SK-N-SH (cell line): ENCODE results near the gene NCKAP5. TPM values are rescaled to one million over a fixed set of nuclear protein-coding genes. Genes with fewer than 3 reads are reported as not detected.

Source experiments
- CTCF ChIA-PET: fragments of 300-600, 350-600 bp; formaldehyde crosslinking; extraction: SDS; loops from one replicate; lab custom pipeline; 2021; lab: Yijun Ruan, JAX
- POLR2A ChIA-PET: fragments of 350-600 bp; sonication (Branson Sonifier 250); formaldehyde crosslinking; extraction: SDS; loops from one replicate; lab custom pipeline; 2020; ENCODE audit warnings: antibody characterized with exemption, inconsistent platforms; lab: Yijun Ruan, JAX
- DNase-seq: peaks from one replicate; pipeline ENCODE4 v3.0.0; 2012
- H2AFZ ChIP-seq: fragments of 200-600 bp; sonication (generic); 2 replicates; pipeline ENCODE4 v1.8.1; 2016; ENCODE audit warnings: antibody characterized with exemption, mild to moderate bottlenecking, low read depth
- H3F3A ChIP-seq: fragments of 200-600 bp; sonication (generic); replicated peaks from 2 replicates; pipeline ENCODE3; 2016; ENCODE audit warnings: antibody characterized with exemption, mild to moderate bottlenecking; ENCODE audit not compliant: insufficient read depth
- H3K27ac ChIP-seq, 2 experiments: fragments of 200-500 bp in 1 of 2; fragments of 200-600 bp in 1 of 2; sonication (Bioruptor generic) in 1 of 2; sonication (generic), shearing (Covaris generic) in 1 of 2; 2 replicates each; pipeline versions ENCODE4 v1.5.1 to v1.6.1; 2014 to 2016; ENCODE audit warnings: low read depth in 2 of 2, inconsistent platforms in 1 of 2, low read length in 1 of 2, mild to moderate bottlenecking in 1 of 2, mixed read lengths in 1 of 2
- H3K27me3 ChIP-seq: fragments of 200-600 bp; sonication (generic), shearing (Covaris generic); 2 replicates; pipeline ENCODE4 v1.6.1; 2016; ENCODE audit warnings: mixed run types; ENCODE audit not compliant: insufficient read depth
- H3K36me3 ChIP-seq, 2 experiments: fragments of 200-500 bp in 1 of 2; fragments of 200-600 bp in 1 of 2; sonication (Bioruptor generic) in 1 of 2; sonication (generic) in 1 of 2; replicated peaks in 1 of 2; 2 replicates each; pipeline versions ENCODE3 to v1.5.1; 2014 to 2016; ENCODE audit warnings: low read length in 1 of 2, mild to moderate bottlenecking in 1 of 2; ENCODE audit not compliant: insufficient read depth in 2 of 2, control insufficient read depth in 1 of 2
- H3K4me1 ChIP-seq, 2 experiments: fragments of 200-500 bp in 1 of 2; fragments of 200-600 bp in 1 of 2; sonication (Bioruptor generic) in 1 of 2; sonication (generic), shearing (Covaris generic) in 1 of 2; 2 replicates each; pipeline versions ENCODE4 v1.5.1 to v1.6.1; 2014 to 2016; ENCODE audit warnings: low read depth in 1 of 2, low read length in 1 of 2, mixed run types in 1 of 2; ENCODE audit not compliant: insufficient read depth in 2 of 2, control insufficient read depth in 1 of 2
- H3K4me2 ChIP-seq: fragments of 200-600 bp; sonication (generic), shearing (Covaris generic); 2 replicates; pipeline ENCODE4 v1.6.1; 2017; ENCODE audit warnings: mixed run types
- H3K4me3 ChIP-seq, 2 experiments: fragments of 200-500 bp in 1 of 2; fragments of 200-600 bp in 1 of 2; sonication (Bioruptor generic) in 1 of 2; sonication (generic), shearing (Covaris generic) in 1 of 2; 2 replicates each; pipeline versions ENCODE4 v1.5.1 to v1.8.1; 2014 to 2016; ENCODE audit warnings: low read depth in 2 of 2, inconsistent platforms in 1 of 2, low read length in 1 of 2, mild to moderate bottlenecking in 1 of 2, mixed read lengths in 1 of 2, moderate library complexity in 1 of 2
- H3K79me2 ChIP-seq: fragments of 200-600 bp; sonication (generic); 2 replicates; pipeline ENCODE4 v1.8.1; 2017; ENCODE audit warnings: mild to moderate bottlenecking; ENCODE audit not compliant: insufficient read depth
- H3K9ac ChIP-seq: fragments of 200-600 bp; sonication (generic); 2 replicates; pipeline ENCODE4 v1.6.1; 2017; ENCODE audit warnings: mixed run types
- H3K9me2 ChIP-seq: fragments of 200-600 bp; sonication (generic); 2 replicates; pipeline ENCODE4 v1.6.1; 2017; ENCODE audit warnings: mixed run types
- H3K9me3 ChIP-seq: fragments of 200-600 bp; sonication (generic); 2 replicates; pipeline ENCODE4 v1.6.1; 2017; ENCODE audit warnings: mixed run types, mild to moderate bottlenecking, moderate library complexity
- H4K20me1 ChIP-seq: fragments of 200-600 bp; sonication (generic); 2 replicates; pipeline ENCODE4 v1.6.1; 2017; ENCODE audit warnings: mild to moderate bottlenecking, mixed run types; ENCODE audit not compliant: insufficient read depth
- CHD2 ChIP-seq: fragments of 150-350 bp; IDR thresholded peaks from 2 replicates; pipeline ENCODE4 v1.6.1; 2018; ENCODE audit warnings: low read length; ENCODE audit not compliant: partially characterized antibody
- ELF1 ChIP-seq: IDR thresholded peaks from 2 replicates; pipeline ENCODE4 v1.4.0; 2012
- EP300 ChIP-seq, 2 experiments: IDR thresholded peaks; 2 replicates each; pipeline versions ENCODE4 v1.4.0 to v1.6.1; 2012; ENCODE audit warnings: borderline replicate concordance in 1 of 2, low read depth in 1 of 2, low read length in 1 of 2
- EZH2phosphoT487 ChIP-seq: fragments of 200-600 bp; sonication (generic); IDR thresholded peaks from 2 replicates; pipeline ENCODE4 v1.6.1; 2017; ENCODE audit warnings: low read depth, mixed run types, mild to moderate bottlenecking, antibody characterized with exemption, moderate library complexity, borderline replicate concordance
- FOSL2 ChIP-seq: IDR thresholded peaks from 2 replicates; pipeline ENCODE4 v1.4.0; 2012; ENCODE audit warnings: low read depth, mild to moderate bottlenecking, moderate library complexity, borderline replicate concordance
- GABPA ChIP-seq: IDR thresholded peaks from 2 replicates; pipeline ENCODE4 v1.4.0; 2012; ENCODE audit warnings: low read depth, mild to moderate bottlenecking
- GATA2 ChIP-seq: sonication (generic); formaldehyde crosslinking; IDR thresholded peaks from 2 replicates; pipeline ENCODE4 v1.5.0; 2020; ENCODE audit warnings: mild to moderate bottlenecking, missing genetic modification reagents
- IRF3 ChIP-seq: fragments of 150-350 bp; IDR thresholded peaks from 2 replicates; pipeline ENCODE4 v1.6.1; 2016; ENCODE audit warnings: mild to moderate bottlenecking, low read depth, low read length
- MEF2A ChIP-seq: IDR thresholded peaks from 2 replicates; pipeline ENCODE4 v1.4.0; 2012; ENCODE audit warnings: low read depth, borderline replicate concordance
- NFIC ChIP-seq: IDR thresholded peaks from 2 replicates; pipeline ENCODE4 v1.4.0; 2012; ENCODE audit warnings: borderline replicate concordance
- POLR2AphosphoS5 ChIP-seq: IDR thresholded peaks from 2 replicates; pipeline ENCODE4 v1.6.1; 2012; ENCODE audit warnings: low read depth, low read length
- RAD21 ChIP-seq: IDR thresholded peaks from 2 replicates; pipeline ENCODE4 v1.6.1; 2012; ENCODE audit warnings: mild to moderate bottlenecking, low read length
- RXRA ChIP-seq: IDR thresholded peaks from 2 replicates; pipeline ENCODE4 v1.4.0; 2012; ENCODE audit warnings: low read depth, mild to moderate bottlenecking, borderline replicate concordance
- SIN3A ChIP-seq: IDR thresholded peaks from 2 replicates; pipeline ENCODE4 v1.6.1; 2012; ENCODE audit warnings: low read depth, mild to moderate bottlenecking, low read length, moderate library complexity, borderline replicate concordance
- SMC3 ChIP-seq: IDR thresholded peaks from 2 replicates; pipeline ENCODE4 v1.6.1; 2012; ENCODE audit warnings: low read depth, low read length, improper control_type of control experiment
- TEAD4 ChIP-seq: IDR thresholded peaks from 2 replicates; pipeline ENCODE4 v1.4.0; 2012; ENCODE audit warnings: mild to moderate bottlenecking, borderline replicate concordance; ENCODE audit not compliant: insufficient read depth
- USF1 ChIP-seq: IDR thresholded peaks from 2 replicates; pipeline ENCODE4 v1.4.0; 2012; ENCODE audit warnings: low read depth, borderline replicate concordance
- ZBTB33 ChIP-seq: IDR thresholded peaks from 2 replicates; pipeline ENCODE4 v1.4.0; 2012; ENCODE audit warnings: low read depth, borderline replicate concordance
- WGBS: methylation state at CpG from one replicate; pipeline ENCODE4 v1.1.6; 2017; ENCODE audit warnings: low lambda C conversion rate; 5-methylcytosine and 5-hydroxymethylcytosine counted together
- polyA plus RNA-seq, 3 experiments: library from polyadenylated mRNA; depleted of rRNA; stranded (reverse); fragments of >200 nt; gene quantifications; 2 replicates each; pipeline ENCODE4 v1.2.3, GENCODE V29; 2012
- TF ChIP-seq, protein P1 (sequence below): IDR thresholded peaks from 2 replicates; pipeline ENCODE4 v1.6.1; 2012; ENCODE audit warnings: mild to moderate bottlenecking, low read depth, low read length, moderate library complexity
- TF ChIP-seq, protein P2 (sequence below): fragments of 200-600 bp; sonication (generic); IDR thresholded peaks from 2 replicates; pipeline ENCODE4 v1.6.1; 2017; ENCODE audit warnings: antibody characterized with exemption, mild to moderate bottlenecking, moderate library complexity

The NCKAP5 gene
- polyA plus RNA-seq, 1 of the 3 experiments (the other 2 are of a cell fraction), result 0.02 TPM

GRCh38 chr2:133140620-133141019, 427.6 kb downstream of the NCKAP5 start:
- Histone ChIP-seq H3F3A (no peaks in the 10 kb centered on the region), H3K9me2 (no peaks in the 10 kb centered on the region), H3K9me3 (no peaks in the 10 kb centered on the region), H3K27ac (no peak overlapping the region), H2AFZ (no peak overlapping the region), H3K27me3 (no peaks in the 10 kb centered on the region), H3K4me2 (no peak overlapping the region; the same call in 1 of the 2 replicates), H3K36me3 (no peaks in the 10 kb centered on the region), H3K4me3 (no peak overlapping the region), H3K4me1 (no peaks in the 10 kb centered on the region), H3K9ac (no peak overlapping the region), H3K79me2 (no peaks in the 10 kb centered on the region), H4K20me1 (no peaks in the 10 kb centered on the region)
- ChIA-PET POLR2A (no interaction called here), CTCF (interaction anchor here (0.8 to 1.7 kb wide), 3 partner anchors 10 to 593 kb away, joined by 3 to 4 read pairs (median 3); no protein-coding TSS in a partner anchor)
- TF ChIP-seq IRF3 (no peak), FOSL2 (no peak), CHD2 (no peak), EZH2phosphoT487 (no peak), POLR2AphosphoS5 (no peak), GATA2 (CRISPR knock-in tag) (no peak), ELF1 (no peak), RAD21 (no peak), EP300 (IDR thresholded peaks at IDR 0.05; ENCODE audit: borderline replicate concordance in 1 of 2, low read depth in 1 of 2, low read length in 1 of 2) (no peak), RXRA (no peak), SIN3A (no peak), NFIC (no peak), ZBTB33 (no peak), MEF2A (no peak), TEAD4 (no peak), GABPA (no peak), SMC3 (no peak), USF1 (no peak)
- TF ChIP-seq, protein P1, sequence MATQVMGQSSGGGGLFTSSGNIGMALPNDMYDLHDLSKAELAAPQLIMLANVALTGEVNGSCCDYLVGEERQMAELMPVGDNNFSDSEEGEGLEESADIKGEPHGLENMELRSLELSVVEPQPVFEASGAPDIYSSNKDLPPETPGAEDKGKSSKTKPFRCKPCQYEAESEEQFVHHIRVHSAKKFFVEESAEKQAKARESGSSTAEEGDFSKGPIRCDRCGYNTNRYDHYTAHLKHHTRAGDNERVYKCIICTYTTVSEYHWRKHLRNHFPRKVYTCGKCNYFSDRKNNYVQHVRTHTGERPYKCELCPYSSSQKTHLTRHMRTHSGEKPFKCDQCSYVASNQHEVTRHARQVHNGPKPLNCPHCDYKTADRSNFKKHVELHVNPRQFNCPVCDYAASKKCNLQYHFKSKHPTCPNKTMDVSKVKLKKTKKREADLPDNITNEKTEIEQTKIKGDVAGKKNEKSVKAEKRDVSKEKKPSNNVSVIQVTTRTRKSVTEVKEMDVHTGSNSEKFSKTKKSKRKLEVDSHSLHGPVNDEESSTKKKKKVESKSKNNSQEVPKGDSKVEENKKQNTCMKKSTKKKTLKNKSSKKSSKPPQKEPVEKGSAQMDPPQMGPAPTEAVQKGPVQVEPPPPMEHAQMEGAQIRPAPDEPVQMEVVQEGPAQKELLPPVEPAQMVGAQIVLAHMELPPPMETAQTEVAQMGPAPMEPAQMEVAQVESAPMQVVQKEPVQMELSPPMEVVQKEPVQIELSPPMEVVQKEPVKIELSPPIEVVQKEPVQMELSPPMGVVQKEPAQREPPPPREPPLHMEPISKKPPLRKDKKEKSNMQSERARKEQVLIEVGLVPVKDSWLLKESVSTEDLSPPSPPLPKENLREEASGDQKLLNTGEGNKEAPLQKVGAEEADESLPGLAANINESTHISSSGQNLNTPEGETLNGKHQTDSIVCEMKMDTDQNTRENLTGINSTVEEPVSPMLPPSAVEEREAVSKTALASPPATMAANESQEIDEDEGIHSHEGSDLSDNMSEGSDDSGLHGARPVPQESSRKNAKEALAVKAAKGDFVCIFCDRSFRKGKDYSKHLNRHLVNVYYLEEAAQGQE, result no peak
- TF ChIP-seq, protein P2, sequence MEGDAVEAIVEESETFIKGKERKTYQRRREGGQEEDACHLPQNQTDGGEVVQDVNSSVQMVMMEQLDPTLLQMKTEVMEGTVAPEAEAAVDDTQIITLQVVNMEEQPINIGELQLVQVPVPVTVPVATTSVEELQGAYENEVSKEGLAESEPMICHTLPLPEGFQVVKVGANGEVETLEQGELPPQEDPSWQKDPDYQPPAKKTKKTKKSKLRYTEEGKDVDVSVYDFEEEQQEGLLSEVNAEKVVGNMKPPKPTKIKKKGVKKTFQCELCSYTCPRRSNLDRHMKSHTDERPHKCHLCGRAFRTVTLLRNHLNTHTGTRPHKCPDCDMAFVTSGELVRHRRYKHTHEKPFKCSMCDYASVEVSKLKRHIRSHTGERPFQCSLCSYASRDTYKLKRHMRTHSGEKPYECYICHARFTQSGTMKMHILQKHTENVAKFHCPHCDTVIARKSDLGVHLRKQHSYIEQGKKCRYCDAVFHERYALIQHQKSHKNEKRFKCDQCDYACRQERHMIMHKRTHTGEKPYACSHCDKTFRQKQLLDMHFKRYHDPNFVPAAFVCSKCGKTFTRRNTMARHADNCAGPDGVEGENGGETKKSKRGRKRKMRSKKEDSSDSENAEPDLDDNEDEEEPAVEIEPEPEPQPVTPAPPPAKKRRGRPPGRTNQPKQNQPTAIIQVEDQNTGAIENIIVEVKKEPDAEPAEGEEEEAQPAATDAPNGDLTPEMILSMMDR, result no peak
- WGBS, result 81% methylated on average over 1 of the region's 1 CpG
- no peak for DNase-seq
